Vagina (tissue), 2 donors: ENCODE results near the gene LTB4R. TPM values are rescaled to one million over a fixed set of nuclear protein-coding genes. Genes with fewer than 3 reads are reported as not detected.

Source experiments
- DNase-seq, 2 donors: peaks; one replicate each; pipeline ENCODE4 v3.0.0-alpha.2; 2017; ENCODE audit errors: extremely low spot score in 2 of 2
- H3K27ac ChIP-seq: fragments of 200-600 bp; sonication (generic); one replicate; pipeline ENCODE4 v1.5.1; 2019
- H3K27me3 ChIP-seq: fragments of 200-600 bp; sonication (generic); one replicate; pipeline ENCODE4 v1.5.1; 2019
- H3K36me3 ChIP-seq, 2 donors: fragments of 200-600 bp; sonication (generic); one replicate each; pipeline ENCODE4 v1.5.1; 2017 to 2019
- H3K4me1 ChIP-seq: fragments of 200-600 bp; sonication (generic); one replicate; pipeline ENCODE4 v1.5.1; 2019
- H3K4me3 ChIP-seq, 2 donors: fragments of 200-600 bp; sonication (generic); 1 replicate in 1 of 2; 2 replicates in 1 of 2; pipeline ENCODE4 v1.5.1; 2016 to 2019
- H3K9me3 ChIP-seq: fragments of 200-600 bp; sonication (generic); one replicate; pipeline ENCODE4 v1.5.1; 2019
- POLR2A ChIP-seq, 2 donors: fragments of 450-650 bp; IDR thresholded peaks; one replicate each; pipeline ENCODE4 v1.6.1; 2017; ENCODE audit warnings: antibody characterized with exemption in 2 of 2, mild to moderate bottlenecking in 2 of 2, moderate library complexity in 2 of 2
- POLR2AphosphoS5 ChIP-seq, 2 donors: sonication (generic); formaldehyde crosslinking; IDR thresholded peaks; one replicate each; pipeline ENCODE4 v1.9.0; 2017; ENCODE audit warnings: antibody characterized with exemption in 2 of 2, mild to moderate bottlenecking in 2 of 2, low read depth in 1 of 2; ENCODE audit not compliant: insufficient read depth in 1 of 2
- intact Hi-C: fragments of 100-400 bp; cut with DNase I; formaldehyde crosslinking; loops from one replicate; pipeline ENCODE4 v1.15.1; 2023
- total RNA-seq: library from RNA; depleted of rRNA; stranded (reverse); fragments of >200 nt; gene quantifications from one replicate; pipeline ENCODE4 v1.2.3, GENCODE V29; 2016
- TF ChIP-seq, protein P1 (sequence below), 3 experiments: fragments of 450-650 bp in 2 of 3; fragments of 200-600 bp in 1 of 3; sonication (generic) in 1 of 3; IDR thresholded peaks; one replicate each; pipeline ENCODE4 v1.5.1; 2017 to 2019; ENCODE audit warnings: antibody characterized with exemption in 3 of 3, mild to moderate bottlenecking in 2 of 3, moderate library complexity in 2 of 3

Gene LTB4R
- total RNA-seq, 1 donor from 2014 or later = 35.1 TPM

DNA sequence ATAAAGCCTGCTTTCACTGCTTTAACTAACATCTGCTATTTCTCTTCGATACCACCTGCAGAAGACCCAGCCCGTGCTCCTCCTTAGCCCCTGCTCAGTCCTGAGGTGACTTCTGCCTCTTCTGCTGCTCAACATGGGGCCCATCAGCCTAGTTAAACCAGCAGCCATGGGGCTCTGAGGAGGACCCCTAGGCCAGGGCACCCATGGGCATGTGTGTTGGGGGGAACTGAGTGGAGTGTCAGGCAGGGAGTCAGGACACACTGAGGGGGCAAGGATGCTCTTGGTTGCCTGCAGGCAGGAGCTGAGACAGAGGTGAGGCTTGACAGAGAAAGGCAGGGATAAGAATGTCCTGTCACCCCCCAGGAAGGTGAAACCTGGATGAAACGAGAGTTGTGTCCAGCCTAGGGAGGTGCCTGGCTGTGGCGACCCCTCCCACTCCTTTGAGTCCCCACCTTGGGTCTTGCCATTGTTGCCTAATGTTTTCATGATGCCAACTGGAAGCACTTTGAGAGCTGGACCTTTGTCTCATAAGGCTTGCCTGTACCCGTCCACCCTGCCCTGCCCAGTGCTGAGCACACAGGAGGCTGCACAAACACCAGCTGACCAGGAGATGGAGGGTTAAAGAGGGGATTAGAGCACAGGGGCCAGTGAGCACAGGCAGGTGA, 27.4 kb upstream of the LTB4R start:
- Histone ChIP-seq H3K36me3 (no peaks in the 10 kb centered on the region), H3K9me3 (no peaks in the 10 kb centered on the region), H3K27me3 (no peaks in the 10 kb centered on the region), H3K27ac (no peak overlapping the region), H3K4me3 (no peak overlapping the region), H3K4me1 (peaks cover 11% of the 10 kb centered on the region)
- TF ChIP-seq POLR2A (IDR thresholded peaks at IDR 0.05) (no peak), POLR2AphosphoS5 (IDR thresholded peaks at IDR 0.05; ENCODE audit: insufficient read depth in 1 of 2, low read depth in 1 of 2) (no peak)
- TF ChIP-seq, protein P1, sequence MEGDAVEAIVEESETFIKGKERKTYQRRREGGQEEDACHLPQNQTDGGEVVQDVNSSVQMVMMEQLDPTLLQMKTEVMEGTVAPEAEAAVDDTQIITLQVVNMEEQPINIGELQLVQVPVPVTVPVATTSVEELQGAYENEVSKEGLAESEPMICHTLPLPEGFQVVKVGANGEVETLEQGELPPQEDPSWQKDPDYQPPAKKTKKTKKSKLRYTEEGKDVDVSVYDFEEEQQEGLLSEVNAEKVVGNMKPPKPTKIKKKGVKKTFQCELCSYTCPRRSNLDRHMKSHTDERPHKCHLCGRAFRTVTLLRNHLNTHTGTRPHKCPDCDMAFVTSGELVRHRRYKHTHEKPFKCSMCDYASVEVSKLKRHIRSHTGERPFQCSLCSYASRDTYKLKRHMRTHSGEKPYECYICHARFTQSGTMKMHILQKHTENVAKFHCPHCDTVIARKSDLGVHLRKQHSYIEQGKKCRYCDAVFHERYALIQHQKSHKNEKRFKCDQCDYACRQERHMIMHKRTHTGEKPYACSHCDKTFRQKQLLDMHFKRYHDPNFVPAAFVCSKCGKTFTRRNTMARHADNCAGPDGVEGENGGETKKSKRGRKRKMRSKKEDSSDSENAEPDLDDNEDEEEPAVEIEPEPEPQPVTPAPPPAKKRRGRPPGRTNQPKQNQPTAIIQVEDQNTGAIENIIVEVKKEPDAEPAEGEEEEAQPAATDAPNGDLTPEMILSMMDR (IDR thresholded peaks at IDR 0.05) = no peak
- DNase-seq = no peak
- intact Hi-C loops = no loop called here

- H3K27ac ChIP-seq = no peak overlapping the region
- H3K36me3 ChIP-seq = peaks cover 0 to under 1% of the 10 kb centered on the region in 2 donors
- H3K4me3 ChIP-seq = no peak overlapping the region
- no peaks in the 10 kb centered on the region for H3K9me3 ChIP-seq
- H3K27me3 ChIP-seq = no peaks in the 10 kb centered on the region
- no peak for DNase-seq
- H3K4me1 ChIP-seq = peaks cover 6% of the 10 kb centered on the region
- intact Hi-C loops = no loop called here
- no peak for TF ChIP-seq POLR2A (IDR thresholded peaks at IDR 0.05)
- no peak for TF ChIP-seq POLR2AphosphoS5 (IDR thresholded peaks at IDR 0.05; ENCODE audit: insufficient read depth in 1 of 2, low read depth in 1 of 2)
Observed at GRCh38 chr14:24284501-24285035, 26.7 kb upstream of the LTB4R start.

GRCh38 chr14:24285351-24285750, 26.0 kb upstream of the LTB4R start:
- no peak for TF ChIP-seq POLR2AphosphoS5 (IDR thresholded peaks at IDR 0.05; ENCODE audit: insufficient read depth in 1 of 2, low read depth in 1 of 2)
- no peak for TF ChIP-seq POLR2A (IDR thresholded peaks at IDR 0.05)
- TF ChIP-seq, protein P1 (IDR thresholded peaks at IDR 0.05) = no peak
- no peak overlapping the region for H3K27ac ChIP-seq
- no peak for DNase-seq
- H3K9me3 ChIP-seq = no peaks in the 10 kb centered on the region
- intact Hi-C loops = no loop called here
- H3K4me1 ChIP-seq = peaks cover 6% of the 10 kb centered on the region
- no peaks in the 10 kb centered on the region for H3K27me3 ChIP-seq
- no peak overlapping the region for H3K4me3 ChIP-seq
- H3K36me3 ChIP-seq = peaks cover 0 to 8% of the 10 kb centered on the region in 2 donors

GRCh38 chr14:24286996-24287395, 24.3 kb upstream of the LTB4R start:
- H3K4me3 ChIP-seq = no peak overlapping the region
- no peak for DNase-seq
- peaks cover 0 to 25% of the 10 kb centered on the region in 2 donors for H3K36me3 ChIP-seq
- TF ChIP-seq POLR2AphosphoS5 (IDR thresholded peaks at IDR 0.05; ENCODE audit: insufficient read depth in 1 of 2, low read depth in 1 of 2) (no peak), POLR2A (IDR thresholded peaks at IDR 0.05) (no peak)
- TF ChIP-seq, protein P1 (IDR thresholded peaks at IDR 0.05) = no peak
- peaks cover 6% of the 10 kb centered on the region for H3K4me1 ChIP-seq
- H3K9me3 ChIP-seq = no peaks in the 10 kb centered on the region
- no peak overlapping the region for H3K27ac ChIP-seq
- intact Hi-C loops = no loop called here
- no peaks in the 10 kb centered on the region for H3K27me3 ChIP-seq

DNA sequence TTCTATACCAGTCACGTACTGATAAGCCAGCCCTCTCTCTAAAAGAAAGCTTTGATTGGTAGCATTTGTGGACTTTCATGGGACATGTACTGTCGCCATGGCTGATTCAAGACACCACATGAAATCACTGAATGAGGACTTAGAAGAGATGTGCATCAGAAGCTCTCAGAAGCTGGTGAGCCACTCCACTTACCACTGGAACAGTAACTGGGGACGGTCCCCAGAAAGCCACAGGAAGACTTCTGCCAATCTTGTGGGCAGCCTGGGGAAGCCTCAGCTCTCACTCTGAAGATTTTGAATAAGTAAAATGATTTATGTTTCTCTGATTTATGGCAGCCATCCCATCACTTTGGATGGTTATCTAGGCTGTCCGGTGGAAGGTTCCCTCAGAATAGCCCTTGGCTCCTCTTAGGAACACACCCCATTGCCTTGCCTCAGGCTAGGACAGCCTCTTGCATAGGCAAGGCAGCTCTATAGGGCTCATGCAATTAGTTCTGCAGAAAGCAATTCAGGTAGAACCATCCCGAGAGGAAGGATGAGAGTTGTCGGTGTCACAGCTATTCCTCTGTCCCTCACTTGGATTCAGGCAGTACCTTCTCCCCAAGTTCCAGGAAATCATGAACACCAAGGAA, 21.5 kb upstream of the LTB4R start:
- H3K27me3 ChIP-seq = no peaks in the 10 kb centered on the region
- no peak overlapping the region for H3K4me3 ChIP-seq
- TF ChIP-seq, protein P1 (IDR thresholded peaks at IDR 0.05) = no peak
- TF ChIP-seq POLR2AphosphoS5 (IDR thresholded peaks at IDR 0.05; ENCODE audit: insufficient read depth in 1 of 2, low read depth in 1 of 2) (no peak), POLR2A (IDR thresholded peaks at IDR 0.05) (no peak)
- intact Hi-C loops = no loop called here
- peaks cover 6% of the 10 kb centered on the region for H3K4me1 ChIP-seq
- DNase-seq = no peak
- H3K36me3 ChIP-seq = peaks cover 0 to 32% of the 10 kb centered on the region in 2 donors
- no peak overlapping the region for H3K27ac ChIP-seq
- no peaks in the 10 kb centered on the region for H3K9me3 ChIP-seq
